A673 (cell line): Measurements from ENCODE around the gene ARHGAP22. TPM values are rescaled to one million over a fixed set of nuclear protein-coding genes. Genes with fewer than 3 reads are reported as not detected.

Experiments used
- BruUV-seq: library from RNA; stranded (reverse); fragments of 400-500 nt; replicated peaks from 2 replicates; lab custom pipeline; 2021; lab: Mats Ljungman, UMichigan
- CTCF ChIA-PET: fragments of 300-600 bp; sonication (Branson Sonifier 250); formaldehyde crosslinking; loops from one replicate; lab custom pipeline; 2022; ENCODE audit warnings: antibody characterized with exemption; lab: Charles Lee
- POLR2A ChIA-PET: fragments of 300-600 bp; sonication (Branson Sonifier 250); formaldehyde crosslinking; loops from one replicate; lab custom pipeline; 2022; ENCODE audit warnings: antibody characterized with exemption; ENCODE audit not compliant: low non-redundant PET; lab: Charles Lee
- DNase-seq: peaks from one replicate; pipeline ENCODE4 v3.0.0-alpha.2; 2015; ENCODE audit warnings: low spot score
- H3K27ac ChIP-seq: fragments of 200-600 bp; sonication (generic); 2 replicates; pipeline ENCODE4 v1.5.1; 2016; ENCODE audit warnings: mixed run types, low read depth, mild to moderate bottlenecking, mixed read lengths, antibody characterized with exemption, low read length; ENCODE audit not compliant: poor library complexity, severe bottlenecking
- H3K27me3 ChIP-seq: fragments of 200-600 bp; sonication (generic); replicated peaks from 2 replicates; pipeline ENCODE4 v1.6.1; 2017; ENCODE audit warnings: mixed run types, low read depth, mild to moderate bottlenecking, mixed read lengths, antibody characterized with exemption, low read length; ENCODE audit not compliant: insufficient read depth, poor library complexity
- H3K36me3 ChIP-seq: fragments of 200-600 bp; sonication (generic); 2 replicates; pipeline ENCODE4 v1.6.1; 2016; ENCODE audit warnings: mixed run types, mild to moderate bottlenecking, mixed read lengths, antibody characterized with exemption, low read length; ENCODE audit not compliant: insufficient read depth, poor library complexity, severe bottlenecking
- H3K4me1 ChIP-seq: fragments of 200-600 bp; sonication (generic); 2 replicates; pipeline ENCODE4 v1.6.1; 2017; ENCODE audit warnings: mixed run types, mild to moderate bottlenecking, mixed read lengths, antibody characterized with exemption, low read length; ENCODE audit not compliant: insufficient read depth, poor library complexity, severe bottlenecking
- H3K4me3 ChIP-seq: fragments of 200-600 bp; sonication (generic); 2 replicates; pipeline ENCODE4 v1.5.1; 2016; ENCODE audit warnings: low read depth, mixed run types, mild to moderate bottlenecking, mixed read lengths, low read length; ENCODE audit not compliant: poor library complexity, severe bottlenecking
- H3K9me3 ChIP-seq: fragments of 200-600 bp; sonication (generic); 2 replicates; pipeline ENCODE4 v1.6.1; 2016; ENCODE audit warnings: mixed run types, low read depth, mild to moderate bottlenecking, mixed read lengths, antibody characterized with exemption, low read length; ENCODE audit not compliant: poor library complexity, severe bottlenecking
- EZH2 ChIP-seq: fragments of 200-600 bp; sonication (generic); IDR thresholded peaks from 2 replicates; pipeline ENCODE4 v1.6.1; 2017; ENCODE audit warnings: borderline replicate concordance, low read depth, mild to moderate bottlenecking, mixed read lengths, antibody characterized with exemption, low read length; ENCODE audit not compliant: poor library complexity, severe bottlenecking
- intact Hi-C: fragments of 100-400 bp; cut with micrococcal nuclease; formaldehyde crosslinking; loops from one replicate; pipeline ENCODE4 v1.10.0; 2022; ENCODE audit not compliant: unreplicated experiment
- total RNA-seq: library from RNA; stranded (reverse); gene quantifications from 2 replicates; pipeline ENCODE4 v1.2.3, GENCODE V29; 2021
- TF ChIP-seq, protein P1 (sequence below): fragments of 300-800, 200-600 bp; sonication (generic); conservative IDR thresholded peaks from 2 replicates; pipeline ENCODE4 v1.5.1; 2017; ENCODE audit warnings: low read depth, mild to moderate bottlenecking, antibody characterized with exemption, low read length, moderate library complexity, mixed read lengths

Gene ARHGAP22
- total RNA-seq, 1 experiment from 2014 or later: 0.47 TPM

DNA sequence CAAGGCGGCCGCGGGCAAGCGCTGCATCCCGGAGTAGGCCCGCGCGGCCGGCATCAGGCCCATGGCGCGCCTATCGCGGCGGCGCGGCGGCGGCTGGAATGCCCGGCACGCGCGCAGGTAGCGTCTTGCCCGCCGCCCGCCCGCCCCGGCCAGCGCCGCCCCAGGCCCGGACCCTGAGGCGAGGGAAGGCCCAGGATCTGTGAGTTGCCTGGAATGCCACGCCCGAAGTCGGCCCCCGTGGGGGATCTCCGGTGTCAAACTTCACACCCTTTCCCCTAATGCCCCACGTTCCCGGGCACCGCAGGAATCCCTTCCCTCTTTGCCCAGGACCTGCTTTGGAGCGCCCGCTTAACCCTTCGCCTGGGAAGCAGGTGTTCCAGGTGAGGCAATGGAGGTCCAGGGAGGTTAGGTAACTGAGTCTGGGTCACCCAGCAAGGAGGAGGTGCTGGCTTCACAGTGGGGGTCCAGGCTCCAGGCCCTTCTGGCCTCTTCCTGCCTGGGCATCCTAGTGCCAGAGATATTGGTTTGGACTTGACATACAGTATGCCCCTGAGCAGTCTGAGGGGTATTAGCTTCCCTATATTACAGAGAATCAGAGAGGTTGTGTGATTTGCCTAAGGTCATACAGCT is 138.1 kb downstream of the ARHGAP22 start:
- Histone ChIP-seq H3K9me3 (no peaks in the 10 kb centered on the region), H3K36me3 (no peaks in the 10 kb centered on the region), H3K27ac (no peak overlapping the region), H3K4me3 (no peak overlapping the region), H3K4me1 (peaks cover 11% of the 10 kb centered on the region), H3K27me3 (peaks cover 16% of the 10 kb centered on the region)
- intact Hi-C loops: no loop called here
- no peak for DNase-seq
- CTCF ChIA-PET: no interaction called here
- BruUV-seq: no TSS peak
- POLR2A ChIA-PET: no interaction called here
- TF ChIP-seq EZH2: no peak
- TF ChIP-seq, protein P1, sequence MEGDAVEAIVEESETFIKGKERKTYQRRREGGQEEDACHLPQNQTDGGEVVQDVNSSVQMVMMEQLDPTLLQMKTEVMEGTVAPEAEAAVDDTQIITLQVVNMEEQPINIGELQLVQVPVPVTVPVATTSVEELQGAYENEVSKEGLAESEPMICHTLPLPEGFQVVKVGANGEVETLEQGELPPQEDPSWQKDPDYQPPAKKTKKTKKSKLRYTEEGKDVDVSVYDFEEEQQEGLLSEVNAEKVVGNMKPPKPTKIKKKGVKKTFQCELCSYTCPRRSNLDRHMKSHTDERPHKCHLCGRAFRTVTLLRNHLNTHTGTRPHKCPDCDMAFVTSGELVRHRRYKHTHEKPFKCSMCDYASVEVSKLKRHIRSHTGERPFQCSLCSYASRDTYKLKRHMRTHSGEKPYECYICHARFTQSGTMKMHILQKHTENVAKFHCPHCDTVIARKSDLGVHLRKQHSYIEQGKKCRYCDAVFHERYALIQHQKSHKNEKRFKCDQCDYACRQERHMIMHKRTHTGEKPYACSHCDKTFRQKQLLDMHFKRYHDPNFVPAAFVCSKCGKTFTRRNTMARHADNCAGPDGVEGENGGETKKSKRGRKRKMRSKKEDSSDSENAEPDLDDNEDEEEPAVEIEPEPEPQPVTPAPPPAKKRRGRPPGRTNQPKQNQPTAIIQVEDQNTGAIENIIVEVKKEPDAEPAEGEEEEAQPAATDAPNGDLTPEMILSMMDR: no peak

DNA sequence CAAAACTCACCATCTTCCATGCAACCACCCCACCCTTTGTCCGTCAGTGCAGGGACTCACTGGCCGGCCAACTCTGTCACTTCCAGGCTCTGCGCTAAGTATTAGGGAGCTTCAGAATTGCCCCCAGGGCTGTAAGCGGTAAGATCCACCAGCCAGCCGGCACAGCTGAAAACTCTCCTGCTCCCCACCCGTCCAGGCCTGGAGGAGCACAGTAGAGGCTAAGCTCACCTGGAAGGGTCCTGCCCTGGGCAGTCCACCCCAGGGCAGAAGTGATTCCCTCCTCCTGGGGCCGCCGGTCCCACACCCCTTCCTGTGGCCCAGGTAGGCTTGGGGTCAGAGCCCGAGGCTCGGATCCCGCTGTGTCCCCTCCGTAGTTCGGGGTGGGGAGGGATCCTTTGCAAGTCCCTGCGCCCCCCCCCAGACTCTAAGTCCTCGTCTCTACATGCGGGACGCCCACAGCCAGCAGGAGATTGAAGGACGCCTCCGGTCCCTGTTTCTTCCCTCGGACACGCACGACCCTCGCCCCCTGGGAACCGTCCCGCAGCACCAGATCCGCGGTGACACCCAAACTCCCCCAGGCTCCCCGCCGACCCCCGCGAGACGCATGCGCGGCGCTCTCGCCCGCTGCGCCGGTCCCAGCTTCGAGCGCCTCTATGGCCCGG is 138.9 kb downstream of the ARHGAP22 start:
- intact Hi-C loops: no loop called here
- no TSS peak for BruUV-seq
- no peaks in the 10 kb centered on the region for H3K9me3 ChIP-seq
- DNase-seq: no peak
- CTCF ChIA-PET: no interaction called here
- H3K36me3 ChIP-seq: no peaks in the 10 kb centered on the region
- H3K27ac ChIP-seq: no peak overlapping the region
- peaks cover 16% of the 10 kb centered on the region for H3K27me3 ChIP-seq
- POLR2A ChIA-PET: no interaction called here
- H3K4me3 ChIP-seq: no peak overlapping the region
- peaks cover 11% of the 10 kb centered on the region for H3K4me1 ChIP-seq
- TF ChIP-seq, protein P1: no peak
- no peak for TF ChIP-seq EZH2

DNA sequence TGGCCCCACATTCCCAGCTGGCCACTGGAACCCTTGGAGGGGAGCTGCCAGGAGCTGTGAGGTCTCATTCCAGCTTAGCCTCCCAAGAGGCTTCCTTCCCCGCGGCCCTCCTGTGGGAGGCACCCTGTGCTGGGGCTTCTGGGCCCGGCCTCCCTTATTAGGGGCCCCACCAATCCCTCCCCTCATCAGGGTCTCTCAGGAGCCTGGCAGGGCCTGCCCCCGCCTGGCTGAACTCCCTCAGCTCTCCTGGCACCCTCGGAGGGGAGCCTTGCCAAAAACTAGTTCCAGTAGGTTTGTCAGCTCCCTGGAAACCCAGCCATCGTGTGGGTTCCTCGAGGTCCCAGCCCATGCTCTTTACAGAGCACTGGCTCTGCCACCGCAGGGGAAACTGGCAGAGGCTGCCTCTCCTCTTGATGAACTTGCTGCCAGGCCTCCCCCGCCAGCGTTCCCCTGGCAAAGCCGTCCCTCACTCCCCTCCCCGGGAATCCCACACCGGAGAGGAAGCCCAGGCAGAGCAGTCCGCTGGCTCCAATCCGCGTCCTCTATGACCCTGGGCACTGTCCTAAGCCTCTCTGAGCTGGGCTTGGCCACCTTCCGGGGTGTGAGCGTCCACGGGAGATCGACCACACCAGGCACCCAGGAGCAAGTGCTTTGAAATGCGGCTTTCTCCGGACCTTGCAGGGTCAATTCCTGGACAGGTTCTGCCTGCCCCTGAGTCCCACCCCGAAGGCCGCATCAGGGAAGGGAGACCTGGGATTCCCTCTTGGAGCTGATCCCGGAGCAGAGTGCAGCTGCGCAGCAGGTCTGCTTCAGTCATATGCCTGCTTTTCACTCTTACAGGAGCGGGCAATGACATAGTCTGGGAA is 139.8 kb downstream of the ARHGAP22 start:
- TF ChIP-seq, protein P1: no peak
- TF ChIP-seq EZH2: no peak
- H3K4me1 ChIP-seq: peaks cover 5% of the 10 kb centered on the region
- CTCF ChIA-PET: no interaction called here
- BruUV-seq: no TSS peak
- intact Hi-C loops: no loop called here
- no peaks in the 10 kb centered on the region for H3K9me3 ChIP-seq
- H3K27ac ChIP-seq: no peak overlapping the region
- H3K36me3 ChIP-seq: no peaks in the 10 kb centered on the region
- H3K4me3 ChIP-seq: no peak overlapping the region
- POLR2A ChIA-PET: no interaction called here
- H3K27me3 ChIP-seq: peaks cover 16% of the 10 kb centered on the region
- DNase-seq: no peak
